Esophagus (tissue), 2 donors: Measurements from ENCODE around the gene STEAP3. TPM values are rescaled to one million over a fixed set of nuclear protein-coding genes. Genes with fewer than 3 reads are reported as not detected.

ENCODE experiments used
- H3K27ac ChIP-seq, 2 donors: one replicate each; pipeline ENCODE4 v1.5.1; 2013; ENCODE audit warnings: low read depth in 2 of 2, mild to moderate bottlenecking in 2 of 2, inconsistent platforms in 1 of 2, low read length in 1 of 2, moderate library complexity in 1 of 2
- H3K27me3 ChIP-seq, 2 donors: one replicate each; pipeline ENCODE4 v1.6.1; 2013; ENCODE audit warnings: low read length in 2 of 2, control low read depth in 1 of 2, mild to moderate bottlenecking in 1 of 2; ENCODE audit not compliant: insufficient read depth in 2 of 2, control insufficient read depth in 1 of 2
- H3K36me3 ChIP-seq, 2 donors: one replicate each; pipeline ENCODE4 v1.6.1; 2013; ENCODE audit warnings: low read length in 1 of 2; ENCODE audit not compliant: control insufficient read depth in 2 of 2, insufficient read depth in 2 of 2
- H3K4me1 ChIP-seq, 2 donors: one replicate each; pipeline ENCODE4 v1.6.1; 2013; ENCODE audit warnings: low read length in 1 of 2; ENCODE audit not compliant: control insufficient read depth in 2 of 2, insufficient read depth in 2 of 2
- H3K4me3 ChIP-seq, 2 donors: one replicate each; pipeline ENCODE4 v1.5.1; 2013; ENCODE audit warnings: low read length in 2 of 2, mild to moderate bottlenecking in 2 of 2, low read depth in 1 of 2, moderate library complexity in 1 of 2
- H3K9me3 ChIP-seq, 2 donors: one replicate each; pipeline ENCODE4 v1.6.1; 2013; ENCODE audit warnings: mild to moderate bottlenecking in 2 of 2, low read depth in 1 of 2, low read length in 1 of 2, moderate library complexity in 1 of 2; ENCODE audit not compliant: control insufficient read depth in 2 of 2, insufficient read depth in 1 of 2
- WGBS, 2 donors: extraction: QIAGEN DNeasy Blood & Tissue Kit; methylation state at CpG; one replicate each; pipeline ENCODE4 v1.1.7; 2013; 5-methylcytosine and 5-hydroxymethylcytosine counted together
- polyA plus RNA-seq, 2 donors: library from polyadenylated mRNA; stranded (reverse); fragments of 200-250 nt; gene quantifications; one replicate each; pipeline ENCODE4 v1.2.3, GENCODE V29; 2013
- donor health status: healthy with polysubstance abuse.
- donor health status: Bipolar disorder and iron deficiency.

The STEAP3 gene
- polyA plus RNA-seq, 2 donors = 9.6 to 10.5 TPM

DNA sequence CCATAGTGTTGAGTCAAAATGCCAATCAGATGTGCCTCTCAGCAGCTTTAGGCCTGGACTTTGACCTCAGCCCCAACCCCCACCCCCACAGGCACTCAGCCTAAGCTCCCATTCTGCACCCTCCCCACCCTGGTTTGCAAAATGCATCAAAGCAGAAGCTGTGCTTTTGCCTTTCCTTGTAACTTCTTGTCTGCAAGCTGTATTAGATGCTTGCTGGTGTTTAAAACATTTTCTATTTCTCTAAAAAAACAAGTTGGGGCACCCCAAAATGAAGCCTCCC lies 26.6 kb upstream of the STEAP3 start:
- no peaks in the 10 kb centered on the region for H3K27me3 ChIP-seq
- H3K36me3 ChIP-seq = no peaks in the 10 kb centered on the region
- H3K4me1 ChIP-seq = no peaks in the 10 kb centered on the region

DNA sequence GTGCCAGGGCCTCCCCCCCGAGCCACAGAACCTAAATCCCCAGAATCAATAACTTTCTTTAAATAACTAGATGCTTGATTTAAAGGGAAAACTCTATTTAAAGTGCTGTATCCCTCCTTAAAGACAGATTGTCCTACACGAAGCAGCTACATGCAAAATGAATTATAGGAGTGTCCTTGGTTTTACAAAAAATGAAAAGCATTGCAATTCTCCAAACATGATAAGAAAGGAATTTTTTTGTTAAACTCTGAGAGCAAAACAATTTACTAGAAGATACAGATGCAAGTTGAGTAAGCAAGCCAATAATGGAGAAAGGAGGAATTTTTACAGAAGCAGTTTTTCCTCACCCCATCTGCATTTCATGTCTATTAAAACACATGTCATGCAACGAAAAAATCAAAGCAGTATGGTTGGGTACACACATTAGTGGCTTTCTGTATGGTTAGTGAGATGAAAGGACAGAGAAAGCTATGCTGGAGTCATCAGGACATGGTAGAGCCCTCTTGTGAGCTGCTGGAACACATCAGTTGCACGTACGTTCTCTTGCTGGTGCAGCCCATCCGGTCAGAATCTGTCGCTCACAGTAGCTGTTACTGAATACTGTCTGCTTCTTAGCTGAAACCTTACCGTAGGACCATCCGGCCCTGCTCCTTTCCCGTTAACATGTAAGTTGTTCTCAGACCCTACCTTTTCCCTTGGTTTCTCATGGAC lies 25.9 kb upstream of the STEAP3 start:
- Histone ChIP-seq H3K36me3 (no peaks in the 10 kb centered on the region), H3K27me3 (no peaks in the 10 kb centered on the region), H3K9me3 (no peaks in the 10 kb centered on the region), H3K27ac (no peak overlapping the region), H3K4me3 (no peak overlapping the region), H3K4me1 (no peaks in the 10 kb centered on the region)
- WGBS, 2 donors = 68% methylated on average over 10 of the region's 10 CpGs

More for the DNA sequence above, 26.6 kb upstream of the STEAP3 start:
- Histone ChIP-seq H3K9me3 (no peaks in the 10 kb centered on the region), H3K27ac (no peak overlapping the region), H3K4me3 (no peak overlapping the region)

- Histone ChIP-seq H3K27ac (no peak overlapping the region), H3K4me1 (no peaks in the 10 kb centered on the region), H3K9me3 (no peaks in the 10 kb centered on the region), H3K4me3 (no peak overlapping the region), H3K36me3 (no peaks in the 10 kb centered on the region), H3K27me3 (no peaks in the 10 kb centered on the region)
- WGBS, 2 donors = 53 to 77% methylated on average over 7 of the region's 7 CpGs
Measured at GRCh38 chr2:119198240-119198840, 25.3 kb upstream of the STEAP3 start.

DNA sequence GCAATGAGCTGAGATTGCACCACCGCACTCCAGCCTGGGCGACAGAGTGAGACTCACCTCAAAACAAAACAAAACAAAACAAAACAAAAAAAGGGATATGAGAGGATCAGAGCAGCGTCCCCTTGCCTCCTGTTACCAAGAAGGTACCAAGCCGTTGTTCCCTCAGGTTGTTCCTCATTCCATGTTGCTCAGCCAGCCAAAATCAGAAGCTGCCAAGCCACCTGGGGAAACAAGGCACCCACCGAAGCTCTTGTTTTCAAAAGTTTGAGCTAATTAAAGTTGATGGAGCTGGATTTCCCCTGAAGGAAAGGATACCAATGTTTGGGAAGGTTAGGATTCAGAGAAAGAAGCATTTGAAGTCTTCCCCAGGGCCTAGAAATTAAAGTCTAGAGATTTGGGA lies 21.8 kb upstream of the STEAP3 start:
- no peaks in the 10 kb centered on the region for H3K27me3 ChIP-seq
- no peak overlapping the region for H3K4me3 ChIP-seq
- no peak overlapping the region for H3K27ac ChIP-seq
- peaks cover 3 to 12% of the 10 kb centered on the region in 2 donors for H3K4me1 ChIP-seq
- no peaks in the 10 kb centered on the region for H3K9me3 ChIP-seq
- H3K36me3 ChIP-seq = no peaks in the 10 kb centered on the region
- 56 to 63% methylated on average over 5 of the region's 5 CpGs for WGBS, 2 donors

DNA sequence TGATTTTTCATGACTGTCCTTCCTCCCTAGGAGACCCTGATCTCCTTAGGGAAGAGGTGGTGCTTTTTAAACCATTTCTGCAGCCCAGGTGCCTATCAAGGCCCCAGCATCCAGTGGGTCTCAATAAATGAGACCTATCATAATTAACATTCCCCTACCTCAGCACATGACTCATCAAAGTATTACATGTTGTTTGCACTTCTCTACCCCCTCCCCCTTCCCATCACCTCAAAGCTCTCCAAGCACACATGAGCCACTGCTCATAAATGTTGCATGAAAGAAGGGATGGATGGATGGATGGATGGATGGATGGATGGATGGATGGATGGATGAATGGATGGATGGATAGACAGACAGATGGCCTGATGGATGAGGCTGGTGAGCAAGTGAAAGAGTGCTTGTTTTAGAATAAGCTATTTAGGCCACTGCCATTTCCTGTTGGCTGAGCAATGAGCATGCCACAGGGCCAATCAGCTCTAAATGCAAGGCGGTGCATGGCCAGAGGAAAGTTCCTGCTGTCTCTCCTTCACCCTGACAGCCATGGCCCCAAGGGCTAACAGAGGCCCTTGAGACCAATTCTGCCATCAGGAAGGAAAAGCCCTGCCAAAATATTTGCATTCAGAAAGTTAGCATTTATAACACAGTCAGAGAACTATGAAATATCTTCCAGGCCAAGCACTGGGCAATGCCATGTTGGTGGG lies 20.9 kb upstream of the STEAP3 start:
- no peak overlapping the region for H3K4me3 ChIP-seq
- H3K27ac ChIP-seq = no peak overlapping the region
- H3K27me3 ChIP-seq = no peaks in the 10 kb centered on the region
- no peaks in the 10 kb centered on the region for H3K36me3 ChIP-seq
- no peaks in the 10 kb centered on the region for H3K9me3 ChIP-seq
- H3K4me1 ChIP-seq = peaks cover 3 to 12% of the 10 kb centered on the region in 2 donors
- 77 to 88% methylated on average over 1 of the region's 1 CpG for WGBS, 2 donors

- peaks cover 3 to 12% of the 10 kb centered on the region in 2 donors for H3K4me1 ChIP-seq
- H3K4me3 ChIP-seq = no peak overlapping the region
- H3K27ac ChIP-seq = no peak overlapping the region
- H3K36me3 ChIP-seq = no peaks in the 10 kb centered on the region
- H3K9me3 ChIP-seq = no peaks in the 10 kb centered on the region
- WGBS, 2 donors = 79 to 85% methylated on average over 6 of the region's 6 CpGs
- no peaks in the 10 kb centered on the region for H3K27me3 ChIP-seq
Measured at GRCh38 chr2:119204525-119204924, 19.1 kb upstream of the STEAP3 start.

GRCh38 chr2:119205001-119205706 lies 18.5 kb upstream of the STEAP3 start:
- Histone ChIP-seq H3K4me3 (no peak overlapping the region), H3K27me3 (no peaks in the 10 kb centered on the region), H3K27ac (no peak overlapping the region), H3K9me3 (no peaks in the 10 kb centered on the region), H3K4me1 (peaks cover 3 to 12% of the 10 kb centered on the region in 2 donors), H3K36me3 (no peaks in the 10 kb centered on the region)
- WGBS, 2 donors = 50 to 64% methylated on average over 13 of the region's 13 CpGs

GRCh38 chr2:119206201-119206600 lies 17.4 kb upstream of the STEAP3 start:
- WGBS, 2 donors = 86% methylated on average over 2 of the region's 2 CpGs
- H3K4me3 ChIP-seq = no peak overlapping the region
- H3K9me3 ChIP-seq = no peaks in the 10 kb centered on the region
- no peaks in the 10 kb centered on the region for H3K27me3 ChIP-seq
- H3K27ac ChIP-seq = no peak overlapping the region
- no peaks in the 10 kb centered on the region for H3K36me3 ChIP-seq
- peaks cover 3 to 12% of the 10 kb centered on the region in 2 donors for H3K4me1 ChIP-seq

- H3K27ac ChIP-seq = no peak overlapping the region
- no peak overlapping the region for H3K4me3 ChIP-seq
- no peaks in the 10 kb centered on the region for H3K36me3 ChIP-seq
- H3K9me3 ChIP-seq = no peaks in the 10 kb centered on the region
- WGBS, 2 donors = 64 to 67% methylated on average over 2 of the region's 2 CpGs
- peaks cover 3 to 12% of the 10 kb centered on the region in 2 donors for H3K4me1 ChIP-seq
- H3K27me3 ChIP-seq = no peaks in the 10 kb centered on the region
Measured at GRCh38 chr2:119207447-119207846, 16.2 kb upstream of the STEAP3 start.
